NCI-H748 (cell line): Measurements from ENCODE around the gene HCST.
A peak's percentile ranks its signal among the peaks of the same experiment; 100 is the strongest.

Experiments used
- DNase-seq: peaks from one replicate; lab custom pipeline; 2025; ENCODE audit not compliant: unreplicated experiment; lab: John Stamatoyannopoulos, UW

HCST gene

DNA sequence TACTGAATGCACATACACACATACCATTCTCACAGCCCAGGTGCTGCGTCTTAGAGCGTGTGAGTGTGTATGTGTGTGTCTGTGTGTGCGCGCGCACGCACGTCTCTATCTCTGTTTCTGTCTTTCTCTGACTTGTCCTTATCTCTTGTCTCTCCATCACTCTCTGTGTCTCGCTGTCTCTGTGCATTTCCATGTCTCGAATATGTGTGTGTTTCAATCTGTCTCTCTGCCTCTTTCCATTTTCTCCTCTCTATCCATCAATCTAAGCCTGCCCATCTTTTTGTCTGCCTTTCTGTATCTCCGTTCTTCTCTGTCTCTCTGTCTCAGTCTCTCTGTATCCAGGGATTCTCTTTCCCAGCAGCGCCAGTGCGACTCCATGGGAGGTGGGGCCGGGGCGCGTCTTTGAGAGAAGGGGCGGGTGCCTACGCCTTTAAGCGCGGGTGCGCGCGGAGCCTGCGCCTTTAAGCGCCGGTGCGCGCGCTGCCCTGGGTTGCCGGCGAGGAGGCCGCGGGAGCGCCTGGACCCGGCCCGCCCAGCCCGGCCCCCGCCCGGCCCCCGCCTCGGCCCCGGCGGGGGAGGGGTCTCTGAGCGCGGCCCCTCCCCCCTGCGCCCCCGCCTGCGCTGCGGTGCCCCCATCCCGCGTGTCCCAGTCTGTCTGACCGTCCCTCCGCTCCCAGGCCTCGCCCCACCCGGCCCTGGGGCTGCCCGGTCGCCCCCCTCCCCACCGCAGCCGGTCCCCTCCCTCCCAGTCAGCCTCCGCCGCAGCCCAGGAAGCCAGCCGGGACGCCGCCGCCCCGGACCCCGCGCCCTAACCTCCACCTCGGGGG, 33.8 kb downstream of the HCST start, which contains the start of gene LRFN3:
Gene LRFN3, plus strand, starts transcription at position 464 of the 827 bp plus-strand sequence. CDS start 3,052 bp downstream, outside the sequence.
- DNase-seq: peak; percentile 98

DNA sequence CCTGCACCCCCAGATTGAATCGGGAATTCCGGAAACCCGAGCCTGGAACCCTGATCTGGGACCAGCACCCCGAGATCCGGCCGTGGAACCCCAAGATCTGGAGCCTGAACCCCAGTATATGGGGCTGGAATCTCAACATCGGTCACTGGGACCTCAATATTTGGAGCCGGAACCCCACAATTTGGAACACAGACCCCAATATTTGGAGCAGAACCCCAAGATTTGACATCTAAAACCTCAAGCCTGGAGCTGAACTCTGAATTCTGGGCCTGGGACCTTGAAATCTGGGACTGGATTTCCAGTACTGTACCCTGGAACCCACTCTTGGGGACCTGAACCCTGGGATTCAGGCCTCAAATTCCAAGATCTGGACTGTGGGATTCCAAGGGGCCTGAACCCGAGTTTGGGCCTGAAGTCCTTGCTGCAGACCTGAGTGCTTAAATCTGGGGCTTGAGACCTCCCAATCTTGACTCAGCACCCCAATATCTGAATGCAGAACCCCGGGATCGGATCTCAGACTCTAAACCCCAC, 34.5 kb downstream of the HCST start:
- peak; percentile 28 for DNase-seq

DNA sequence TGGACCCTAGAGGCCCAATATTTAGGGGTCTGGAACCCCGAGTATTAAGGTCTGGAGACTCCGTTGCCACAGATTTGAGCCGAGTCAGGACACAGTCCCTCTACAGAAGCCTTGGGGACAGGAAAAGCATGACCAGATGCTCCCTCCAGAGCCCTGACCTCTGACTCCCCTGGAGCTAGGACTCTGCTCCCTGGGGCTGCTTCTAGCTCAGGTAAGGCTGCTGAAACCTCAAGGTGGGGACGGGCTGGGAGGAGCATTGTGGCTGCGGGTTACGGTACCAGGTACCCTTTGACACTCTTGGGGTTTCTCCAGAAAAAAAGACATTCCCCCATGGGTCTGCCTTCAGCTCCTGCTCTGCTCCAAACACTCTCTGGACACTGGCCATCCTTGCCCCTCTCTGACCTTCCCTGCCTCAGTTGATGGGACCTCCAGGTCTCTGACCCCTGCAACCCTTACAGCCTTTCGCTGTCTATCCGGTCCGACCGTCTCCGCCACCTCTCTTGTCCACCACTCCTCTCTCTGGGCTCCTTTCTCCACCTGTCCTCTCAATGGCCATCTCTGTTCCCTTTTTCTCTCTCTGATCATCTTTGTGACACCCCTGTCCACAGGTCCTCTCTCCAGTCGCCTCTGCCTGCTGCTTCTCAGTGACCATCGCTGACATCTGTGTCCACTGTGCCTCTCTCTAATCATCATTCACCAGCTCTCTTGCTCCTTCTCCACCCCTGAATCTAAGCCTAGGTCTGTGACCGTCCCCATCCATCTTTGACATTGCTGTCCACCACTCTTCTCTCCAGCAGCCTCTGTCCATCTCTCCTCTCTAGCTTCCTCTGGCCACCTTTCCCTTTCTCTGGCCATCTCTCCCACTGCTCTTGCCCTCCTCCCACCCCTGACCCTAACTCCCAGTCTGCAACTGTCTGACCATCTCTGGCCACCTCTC, 35.3 kb downstream of the HCST start:
- DNase-seq: peak; percentile 30

DNA sequence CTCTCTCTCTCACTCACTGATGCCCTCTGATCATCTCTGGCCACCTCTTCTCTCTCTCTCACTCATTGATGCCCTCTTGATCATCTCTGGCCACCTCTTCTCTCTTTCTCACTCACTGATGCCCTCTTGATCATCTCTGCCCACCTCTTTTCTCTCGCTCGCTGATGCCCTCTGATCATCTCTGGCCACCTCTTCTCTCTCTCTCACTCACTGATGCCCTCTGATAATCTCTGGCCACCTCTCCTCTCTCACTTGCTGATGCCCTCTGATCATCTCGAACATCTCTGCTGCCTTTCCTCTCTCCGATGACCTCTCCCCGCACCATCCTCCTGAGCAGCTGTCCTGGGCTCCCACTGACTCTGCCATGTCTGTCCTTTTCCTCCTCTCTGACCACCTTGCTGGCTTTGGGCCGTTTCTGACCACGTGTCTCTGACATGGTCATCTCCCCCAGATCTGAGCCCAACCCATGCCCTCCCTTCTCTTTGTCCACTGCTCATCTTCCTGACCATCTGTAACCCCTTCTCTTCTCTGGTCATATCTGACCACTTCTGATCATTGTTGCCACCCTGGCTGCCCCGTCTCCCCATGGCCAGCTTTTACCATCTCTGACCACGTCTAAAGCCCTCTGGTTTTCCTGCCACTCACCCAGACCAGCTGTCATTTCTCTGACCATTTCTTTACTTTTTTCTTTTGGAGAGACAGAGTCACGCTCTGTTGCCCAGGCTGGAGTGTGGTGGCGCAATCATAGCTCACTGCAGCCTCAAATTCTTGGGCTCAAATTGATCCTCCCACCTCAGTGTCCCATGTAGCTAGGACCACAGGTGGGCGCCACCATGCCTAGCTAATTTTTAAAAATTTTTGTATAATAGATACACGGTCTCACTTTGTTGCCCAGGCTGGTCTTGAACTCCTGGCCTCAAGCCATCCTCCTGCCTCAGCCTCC, 36.2 kb downstream of the HCST start:
- DNase-seq: no peak

DNA sequence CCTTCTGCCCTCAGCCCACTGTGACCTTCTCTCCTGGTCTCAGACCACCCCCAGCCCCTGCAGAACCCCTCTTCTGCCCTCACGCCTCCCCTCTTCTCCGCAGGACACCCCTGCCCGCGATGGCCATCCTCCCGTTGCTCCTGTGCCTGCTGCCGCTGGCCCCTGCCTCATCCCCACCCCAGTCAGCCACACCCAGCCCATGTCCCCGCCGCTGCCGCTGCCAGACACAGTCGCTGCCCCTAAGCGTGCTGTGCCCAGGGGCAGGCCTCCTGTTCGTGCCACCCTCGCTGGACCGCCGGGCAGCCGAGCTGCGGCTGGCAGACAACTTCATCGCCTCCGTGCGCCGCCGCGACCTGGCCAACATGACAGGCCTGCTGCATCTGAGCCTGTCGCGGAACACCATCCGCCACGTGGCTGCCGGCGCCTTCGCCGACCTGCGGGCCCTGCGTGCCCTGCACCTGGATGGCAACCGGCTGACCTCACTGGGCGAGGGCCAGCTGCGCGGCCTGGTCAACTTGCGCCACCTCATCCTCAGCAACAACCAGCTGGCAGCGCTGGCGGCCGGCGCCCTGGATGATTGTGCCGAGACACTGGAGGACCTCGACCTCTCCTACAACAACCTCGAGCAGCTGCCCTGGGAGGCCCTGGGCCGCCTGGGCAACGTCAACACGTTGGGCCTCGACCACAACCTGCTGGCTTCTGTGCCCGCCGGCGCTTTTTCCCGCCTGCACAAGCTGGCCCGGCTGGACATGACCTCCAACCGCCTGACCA, 37.2 kb downstream of the HCST start:
- no peak for DNase-seq

DNA sequence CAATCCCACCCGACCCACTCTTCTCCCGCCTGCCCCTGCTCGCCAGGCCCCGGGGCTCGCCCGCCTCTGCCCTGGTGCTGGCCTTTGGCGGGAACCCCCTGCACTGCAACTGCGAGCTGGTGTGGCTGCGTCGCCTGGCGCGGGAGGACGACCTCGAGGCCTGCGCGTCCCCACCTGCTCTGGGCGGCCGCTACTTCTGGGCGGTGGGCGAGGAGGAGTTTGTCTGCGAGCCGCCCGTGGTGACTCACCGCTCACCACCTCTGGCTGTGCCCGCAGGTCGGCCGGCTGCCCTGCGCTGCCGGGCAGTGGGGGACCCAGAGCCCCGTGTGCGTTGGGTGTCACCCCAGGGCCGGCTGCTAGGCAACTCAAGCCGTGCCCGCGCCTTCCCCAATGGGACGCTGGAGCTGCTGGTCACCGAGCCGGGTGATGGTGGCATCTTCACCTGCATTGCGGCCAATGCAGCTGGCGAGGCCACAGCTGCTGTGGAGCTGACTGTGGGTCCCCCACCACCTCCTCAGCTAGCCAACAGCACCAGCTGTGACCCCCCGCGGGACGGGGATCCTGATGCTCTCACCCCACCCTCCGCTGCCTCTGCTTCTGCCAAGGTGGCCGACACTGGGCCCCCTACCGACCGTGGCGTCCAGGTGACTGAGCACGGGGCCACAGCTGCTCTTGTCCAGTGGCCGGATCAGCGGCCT, 37.9 kb downstream of the HCST start:
- DNase-seq: no peak

DNA sequence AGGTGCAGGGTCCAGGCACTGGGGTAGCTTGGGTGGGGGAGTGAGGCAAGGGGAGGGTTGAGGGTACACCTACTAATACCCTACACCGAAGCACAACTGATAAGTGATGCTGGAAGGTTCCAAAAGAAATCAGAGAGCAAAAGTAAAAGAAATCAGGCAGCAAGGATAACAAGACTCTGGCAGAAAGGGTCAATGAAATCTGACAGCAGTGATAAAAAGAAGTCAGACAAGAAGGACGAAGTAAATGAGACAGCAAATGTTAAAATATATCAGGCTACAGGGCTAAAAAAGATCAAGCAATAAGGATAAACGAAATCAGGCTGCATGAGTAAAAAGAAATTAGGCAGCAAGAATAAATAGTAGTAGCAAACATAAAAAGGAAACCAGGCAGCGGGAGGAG, 38.5 kb downstream of the HCST start:
- no peak for DNase-seq

DNA sequence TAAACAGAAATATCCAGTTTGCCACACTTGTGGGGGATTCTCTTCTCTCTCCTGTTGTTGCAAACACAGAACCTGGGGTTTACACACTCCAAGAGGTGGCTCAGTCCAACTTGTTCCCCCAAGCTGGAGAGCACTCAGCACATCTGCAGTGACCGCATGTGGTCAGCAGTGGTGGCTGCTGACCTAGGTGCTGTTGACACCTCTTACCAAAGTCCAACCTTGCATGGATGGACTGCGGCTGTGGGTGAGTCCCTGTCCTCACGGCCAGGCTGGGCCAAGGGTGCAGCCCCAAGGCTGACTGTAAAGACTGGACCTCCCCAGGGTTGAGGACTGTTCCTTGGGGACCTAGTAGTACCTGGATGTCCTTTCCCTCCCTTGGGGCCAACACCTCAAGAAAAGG, 39.9 kb downstream of the HCST start:
- DNase-seq: no peak

DNA sequence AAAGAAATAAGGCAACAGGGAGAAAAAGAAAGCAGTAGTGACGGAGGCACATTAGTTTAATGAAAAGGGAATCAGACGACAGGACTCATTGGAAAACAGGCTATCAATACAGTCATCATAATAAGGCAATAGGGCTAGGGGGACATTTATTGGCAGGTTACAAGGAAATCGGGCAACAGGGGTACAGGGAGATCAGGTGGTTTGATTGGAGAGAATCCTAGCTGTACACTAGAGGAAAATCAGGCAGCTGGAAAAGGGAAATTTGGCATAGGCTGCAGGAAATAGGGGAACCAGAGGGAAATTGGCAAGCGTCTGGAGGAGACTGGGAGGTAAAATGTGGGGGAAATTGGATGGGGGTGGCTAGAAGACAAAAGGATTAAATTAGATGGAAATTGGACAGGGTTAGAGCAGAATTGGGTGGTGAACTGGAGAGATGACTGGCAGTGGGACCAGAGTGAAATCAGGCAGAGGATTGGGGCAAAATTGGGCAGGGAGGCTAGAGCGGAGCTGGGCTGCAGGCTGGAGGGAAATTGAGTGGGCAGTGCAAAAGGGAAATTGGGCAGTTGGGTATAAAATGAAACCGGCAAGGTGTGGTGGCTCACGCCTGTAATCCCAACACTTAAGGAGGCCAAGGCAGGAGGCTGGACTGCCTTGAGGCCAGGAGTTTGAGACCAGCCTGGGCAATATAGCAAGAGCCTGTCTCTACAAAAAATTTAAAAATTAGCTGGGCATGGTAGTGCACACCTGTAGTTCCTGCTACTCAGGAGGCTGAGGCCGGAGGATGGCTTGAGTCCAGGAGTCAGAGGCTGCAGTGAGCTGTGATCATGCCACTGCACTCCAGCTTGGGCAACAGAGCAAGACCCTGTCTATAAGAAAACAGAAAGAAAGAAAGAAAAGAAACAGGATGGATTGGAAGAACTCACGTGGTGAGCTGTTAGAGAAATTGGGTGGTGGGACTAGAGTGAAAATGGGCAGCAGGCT, 41.3 kb downstream of the HCST start:
- no peak for DNase-seq

DNA sequence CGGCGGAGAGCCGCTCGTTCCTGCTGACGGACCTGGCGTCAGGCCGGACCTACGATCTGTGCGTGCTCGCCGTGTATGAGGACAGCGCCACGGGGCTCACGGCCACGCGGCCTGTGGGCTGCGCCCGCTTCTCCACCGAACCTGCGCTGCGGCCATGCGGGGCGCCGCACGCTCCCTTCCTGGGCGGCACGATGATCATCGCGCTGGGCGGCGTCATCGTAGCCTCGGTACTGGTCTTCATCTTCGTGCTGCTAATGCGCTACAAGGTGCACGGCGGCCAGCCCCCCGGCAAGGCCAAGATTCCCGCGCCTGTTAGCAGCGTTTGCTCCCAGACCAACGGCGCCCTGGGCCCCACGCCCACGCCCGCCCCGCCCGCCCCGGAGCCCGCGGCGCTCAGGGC, 42.2 kb downstream of the HCST start:
- no peak for DNase-seq

DNA sequence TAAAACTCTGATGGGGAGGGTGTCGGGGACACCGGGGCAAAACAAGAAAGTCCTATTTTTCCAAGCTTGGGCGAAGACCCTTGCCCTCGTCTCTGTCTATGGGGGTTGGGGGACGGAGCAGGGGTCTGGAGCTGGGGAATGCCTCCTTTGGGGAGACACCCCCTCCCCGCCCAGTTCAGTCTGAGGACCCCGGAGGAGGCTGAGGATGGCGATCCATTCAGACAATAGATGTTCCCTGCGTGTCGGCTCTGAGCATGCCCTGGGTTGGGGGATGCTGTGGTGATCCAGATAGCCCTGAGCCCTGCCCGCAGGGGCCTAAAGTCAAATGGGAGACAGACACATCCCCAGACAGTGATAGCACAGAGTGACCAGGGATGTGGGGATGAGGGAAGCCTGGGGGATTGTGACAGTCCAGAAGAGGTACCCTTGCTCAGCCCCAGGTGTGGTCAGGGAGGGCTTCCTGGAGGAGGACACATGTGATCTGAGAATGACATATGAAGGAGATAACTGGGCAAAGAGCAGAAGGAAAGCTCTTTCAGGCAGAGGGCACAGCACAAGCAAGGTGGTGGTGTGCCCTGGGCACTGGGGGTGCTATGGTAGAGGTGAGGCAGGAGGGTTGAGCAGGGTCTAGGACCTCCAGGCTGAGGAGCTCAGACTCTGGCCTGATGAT, 42.9 kb downstream of the HCST start:
- DNase-seq: no peak

DNA sequence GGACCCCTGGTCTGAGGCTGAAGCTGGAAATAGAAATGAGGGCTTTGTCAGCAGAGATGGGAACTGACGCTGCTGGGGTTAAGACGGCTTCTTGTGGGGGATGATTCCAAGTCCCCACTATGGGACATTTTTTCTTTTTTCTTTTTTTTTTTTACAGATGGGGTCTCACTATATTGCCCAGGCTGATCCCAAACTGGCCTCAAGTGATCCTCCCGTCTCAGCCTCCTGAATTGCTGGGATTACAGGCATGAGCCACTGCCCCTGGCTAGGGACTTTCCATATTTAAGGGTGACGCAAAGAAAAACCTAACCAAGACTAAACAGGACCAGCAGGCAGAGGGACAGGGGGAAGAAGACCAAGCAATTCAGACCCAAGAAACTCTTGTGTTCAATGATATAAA, 43.9 kb downstream of the HCST start:
- no peak for DNase-seq

DNA sequence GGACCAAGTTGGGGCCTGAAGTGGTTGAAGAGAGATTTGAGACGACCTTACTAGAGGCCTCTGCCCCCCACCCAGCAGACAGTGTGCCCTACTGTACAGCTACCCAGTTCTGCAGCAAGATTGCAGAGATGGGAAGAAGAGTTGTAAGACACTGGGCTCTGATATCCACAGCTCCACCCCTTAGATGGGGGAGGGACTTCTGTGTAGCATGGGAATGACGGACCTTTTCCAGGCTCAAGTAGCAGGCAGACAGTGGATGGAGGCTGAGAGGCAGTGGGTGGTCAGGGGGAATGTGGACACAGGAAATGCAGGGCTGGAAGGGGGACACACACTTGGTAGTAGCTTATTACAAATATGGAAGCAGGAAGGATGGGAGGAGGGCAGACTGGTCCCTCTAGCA, 46.8 kb downstream of the HCST start:
- DNase-seq: no peak
